Progenitor cell of endocrine pancreas (in vitro differentiated cells): Measurements from ENCODE around the gene FRMD4B. TPM values are rescaled to one million over a fixed set of nuclear protein-coding genes. Genes with fewer than 3 reads are reported as not detected.
A peak's percentile ranks its signal among the peaks of the same experiment; 100 is the strongest.

ENCODE experiments used
- DNase-seq: peaks from one replicate; pipeline ENCODE4 v3.0.0; 2021; ENCODE audit warnings: low spot score; ENCODE audit not compliant: unreplicated experiment
- H3K27ac Mint-ChIP-seq: 2 replicates; pipeline ENCODE4 v1.8.0; 2021; ENCODE audit warnings: mild to moderate bottlenecking, moderate library complexity, mixed read lengths
- H3K27me3 Mint-ChIP-seq: 2 replicates; pipeline ENCODE4 v1.8.0; 2021; ENCODE audit warnings: mixed read lengths
- H3K36me3 Mint-ChIP-seq: 2 replicates; pipeline ENCODE4 v1.8.0; 2022; ENCODE audit warnings: mixed read lengths; ENCODE audit not compliant: insufficient read depth
- H3K4me1 Mint-ChIP-seq: 2 replicates; pipeline ENCODE4 v1.8.0; 2021; ENCODE audit warnings: low read depth, mixed read lengths
- H3K4me3 Mint-ChIP-seq: 2 replicates; pipeline ENCODE4 v1.8.0; 2021; ENCODE audit warnings: low read depth, mild to moderate bottlenecking, moderate library complexity, mixed read lengths
- H3K9me3 Mint-ChIP-seq: 2 replicates; pipeline ENCODE4 v1.8.0; 2021; ENCODE audit warnings: low read depth, mixed read lengths
- total RNA-seq: library from RNA; stranded (reverse); gene quantifications from 2 replicates; pipeline ENCODE4 v1.2.1, GENCODE V29; 2021
- TF ChIP-seq, protein P1 (sequence below): fragments of 200-600 bp; sonication (generic); IDR thresholded peaks from one replicate; pipeline ENCODE4 v1.5.0; 2021; ENCODE audit warnings: antibody characterized with exemption, mild to moderate bottlenecking; ENCODE audit not compliant: unreplicated experiment

Gene FRMD4B
- total RNA-seq, 1 donor from 2014 or later, result 41.6 TPM

- peaks cover 4% of the 10 kb centered on the region for H3K36me3 Mint-ChIP-seq
- no peak overlapping the region for H3K27ac Mint-ChIP-seq
- peaks cover 2% of the 10 kb centered on the region for H3K9me3 Mint-ChIP-seq
- TF ChIP-seq, protein P1, sequence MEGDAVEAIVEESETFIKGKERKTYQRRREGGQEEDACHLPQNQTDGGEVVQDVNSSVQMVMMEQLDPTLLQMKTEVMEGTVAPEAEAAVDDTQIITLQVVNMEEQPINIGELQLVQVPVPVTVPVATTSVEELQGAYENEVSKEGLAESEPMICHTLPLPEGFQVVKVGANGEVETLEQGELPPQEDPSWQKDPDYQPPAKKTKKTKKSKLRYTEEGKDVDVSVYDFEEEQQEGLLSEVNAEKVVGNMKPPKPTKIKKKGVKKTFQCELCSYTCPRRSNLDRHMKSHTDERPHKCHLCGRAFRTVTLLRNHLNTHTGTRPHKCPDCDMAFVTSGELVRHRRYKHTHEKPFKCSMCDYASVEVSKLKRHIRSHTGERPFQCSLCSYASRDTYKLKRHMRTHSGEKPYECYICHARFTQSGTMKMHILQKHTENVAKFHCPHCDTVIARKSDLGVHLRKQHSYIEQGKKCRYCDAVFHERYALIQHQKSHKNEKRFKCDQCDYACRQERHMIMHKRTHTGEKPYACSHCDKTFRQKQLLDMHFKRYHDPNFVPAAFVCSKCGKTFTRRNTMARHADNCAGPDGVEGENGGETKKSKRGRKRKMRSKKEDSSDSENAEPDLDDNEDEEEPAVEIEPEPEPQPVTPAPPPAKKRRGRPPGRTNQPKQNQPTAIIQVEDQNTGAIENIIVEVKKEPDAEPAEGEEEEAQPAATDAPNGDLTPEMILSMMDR, result no peak
- H3K27me3 Mint-ChIP-seq, result no peaks in the 10 kb centered on the region
- no peak for DNase-seq
- H3K4me3 Mint-ChIP-seq, result no peak overlapping the region
- H3K4me1 Mint-ChIP-seq, result peaks cover 24% of the 10 kb centered on the region
Observed at GRCh38 chr3:69255928-69256327, 130.0 kb downstream of the FRMD4B start.

DNA sequence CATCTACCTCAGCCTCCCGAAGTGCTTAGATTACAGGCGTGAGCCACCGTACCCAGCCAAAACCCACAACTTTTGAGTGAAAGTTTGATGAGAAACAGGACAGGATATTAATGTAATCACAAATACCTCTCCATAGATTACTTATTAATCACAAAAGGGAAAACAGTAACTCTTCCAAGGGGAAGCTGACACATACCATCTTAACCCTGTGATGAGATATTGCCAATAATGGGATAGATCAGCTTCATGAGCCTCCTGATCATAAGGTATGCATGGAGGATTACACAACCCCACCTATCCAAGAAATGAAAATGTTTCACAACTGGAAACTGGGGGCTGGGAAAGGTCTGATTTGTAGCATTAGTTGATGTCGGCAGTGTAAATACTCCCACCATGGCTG is 131.5 kb downstream of the FRMD4B start:
- Mint-ChIP-seq H3K9me3 (no peaks in the 10 kb centered on the region), H3K4me3 (no peak overlapping the region), H3K27me3 (no peaks in the 10 kb centered on the region), H3K36me3 (no peaks in the 10 kb centered on the region), H3K4me1 (peaks cover 32% of the 10 kb centered on the region), H3K27ac (no peak overlapping the region)
- no peak for DNase-seq
- TF ChIP-seq, protein P1, result no peak

- no peaks in the 10 kb centered on the region for H3K27me3 Mint-ChIP-seq
- H3K36me3 Mint-ChIP-seq, result no peaks in the 10 kb centered on the region
- peaks cover 43% of the 10 kb centered on the region for H3K4me1 Mint-ChIP-seq
- DNase-seq, result no peak
- peak overlapping the region; percentile 56 for H3K27ac Mint-ChIP-seq
- H3K9me3 Mint-ChIP-seq, result no peaks in the 10 kb centered on the region
- TF ChIP-seq, protein P1, result no peak
- H3K4me3 Mint-ChIP-seq, result no peak overlapping the region
Observed at GRCh38 chr3:69252631-69253030, 133.3 kb downstream of the FRMD4B start.

- TF ChIP-seq, protein P1, result no peak
- peaks cover 43% of the 10 kb centered on the region for H3K4me1 Mint-ChIP-seq
- peak overlapping the region; percentile 56 for H3K27ac Mint-ChIP-seq
- H3K27me3 Mint-ChIP-seq, result no peaks in the 10 kb centered on the region
- H3K9me3 Mint-ChIP-seq, result no peaks in the 10 kb centered on the region
- H3K36me3 Mint-ChIP-seq, result no peaks in the 10 kb centered on the region
- no peak for DNase-seq
- no peak overlapping the region for H3K4me3 Mint-ChIP-seq
Observed at GRCh38 chr3:69252141-69252540, 133.7 kb downstream of the FRMD4B start.

- Mint-ChIP-seq H3K36me3 (no peaks in the 10 kb centered on the region), H3K4me1 (peaks cover 43% of the 10 kb centered on the region), H3K27me3 (no peaks in the 10 kb centered on the region), H3K4me3 (no peak overlapping the region), H3K27ac (peak overlapping the region; percentile 42), H3K9me3 (no peaks in the 10 kb centered on the region)
- TF ChIP-seq, protein P1, result no peak
- no peak for DNase-seq
Observed at GRCh38 chr3:69251078-69251805, 134.6 kb downstream of the FRMD4B start.
